ENCODE data around the gene RNPEP.
"Not testable (repeated sequence)": the region's sequence is repeated elsewhere in the genome, so short reads cannot be mapped to it uniquely, and the experiment has no call there.

Gene RNPEP

DNA sequence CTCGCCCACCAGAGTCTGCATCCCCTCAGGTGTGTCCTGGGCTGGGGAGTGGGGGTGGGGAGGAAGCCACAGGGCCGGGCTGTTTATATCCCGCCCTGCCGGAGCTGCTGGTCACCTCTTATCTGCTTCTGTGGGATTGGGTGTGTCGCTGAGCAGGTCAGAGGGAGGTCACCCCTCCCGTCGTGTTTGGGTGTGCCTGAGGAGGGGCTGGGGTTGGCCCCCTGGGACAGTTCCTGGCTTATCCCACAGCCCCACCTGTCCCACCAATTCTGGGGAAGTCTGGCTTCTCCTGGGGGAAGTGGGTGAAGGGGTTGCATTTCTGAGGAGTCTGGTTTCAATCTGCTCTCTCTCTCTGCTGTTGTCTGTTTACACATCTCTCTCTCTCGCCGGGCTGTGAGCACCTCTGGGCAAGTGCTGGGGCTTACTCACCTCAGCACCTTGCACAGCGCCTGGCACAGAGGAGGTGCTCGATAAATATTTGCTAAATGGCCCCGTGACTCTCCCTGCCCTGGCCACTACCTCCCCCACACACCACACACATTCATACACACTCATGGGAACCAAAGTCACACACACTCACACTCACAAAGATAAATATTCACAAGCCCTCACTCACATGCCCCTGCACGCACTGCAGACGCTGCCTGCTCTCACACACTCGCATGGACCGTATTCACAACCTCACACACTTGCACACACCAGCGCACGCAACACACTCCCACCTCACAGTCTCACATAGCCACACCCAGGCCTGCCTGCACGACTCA, 36.2 kb downstream of the RNPEP start:
- Histone ChIP-seq H3K36me3 (ENCODE audit: insufficient read depth, low read length) (no peaks in the 10 kb centered on the region), H3K9me2 (ENCODE audit: low read depth, low read length) (no peaks in the 10 kb centered on the region), H2AFZ (ENCODE audit: low read length) (no peak overlapping the region), H3K4me1 (ENCODE audit: insufficient read depth, low read length, severe bottlenecking) (no peaks in the 10 kb centered on the region), H3K4me3 (ENCODE audit: low read depth, low read length, poor library complexity, severe bottlenecking) (no peak overlapping the region), H3K4me2 (ENCODE audit: low read length) (no peak overlapping the region), H3K27ac (ENCODE audit: low read depth, low read length, poor library complexity, severe bottlenecking) (no peak overlapping the region), H3K9ac (ENCODE audit: low read length) (no peak overlapping the region), H3F3A (ENCODE audit: insufficient read depth, low read length) (no peaks in the 10 kb centered on the region), H4K20me1 (ENCODE audit: insufficient read depth, low read length) (no peaks in the 10 kb centered on the region), H3K9me3 (ENCODE audit: low read length) (no peaks in the 10 kb centered on the region), H3K79me2 (ENCODE audit: insufficient read depth, low read length) (no peaks in the 10 kb centered on the region), H3K27me3 (ENCODE audit: insufficient read depth, low read length) (0 out of 2 replicates have a peak, but pooled peaks cover 3% of the 10 kb centered on the region)
- TF ChIP-seq EZH2 (IDR thresholded peaks at IDR 0.05; ENCODE audit: borderline replicate concordance, low read length) = no peak
- TF ChIP-seq, protein P1, sequence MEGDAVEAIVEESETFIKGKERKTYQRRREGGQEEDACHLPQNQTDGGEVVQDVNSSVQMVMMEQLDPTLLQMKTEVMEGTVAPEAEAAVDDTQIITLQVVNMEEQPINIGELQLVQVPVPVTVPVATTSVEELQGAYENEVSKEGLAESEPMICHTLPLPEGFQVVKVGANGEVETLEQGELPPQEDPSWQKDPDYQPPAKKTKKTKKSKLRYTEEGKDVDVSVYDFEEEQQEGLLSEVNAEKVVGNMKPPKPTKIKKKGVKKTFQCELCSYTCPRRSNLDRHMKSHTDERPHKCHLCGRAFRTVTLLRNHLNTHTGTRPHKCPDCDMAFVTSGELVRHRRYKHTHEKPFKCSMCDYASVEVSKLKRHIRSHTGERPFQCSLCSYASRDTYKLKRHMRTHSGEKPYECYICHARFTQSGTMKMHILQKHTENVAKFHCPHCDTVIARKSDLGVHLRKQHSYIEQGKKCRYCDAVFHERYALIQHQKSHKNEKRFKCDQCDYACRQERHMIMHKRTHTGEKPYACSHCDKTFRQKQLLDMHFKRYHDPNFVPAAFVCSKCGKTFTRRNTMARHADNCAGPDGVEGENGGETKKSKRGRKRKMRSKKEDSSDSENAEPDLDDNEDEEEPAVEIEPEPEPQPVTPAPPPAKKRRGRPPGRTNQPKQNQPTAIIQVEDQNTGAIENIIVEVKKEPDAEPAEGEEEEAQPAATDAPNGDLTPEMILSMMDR (IDR thresholded peaks at IDR 0.05; ENCODE audit: low read length) = no peak

DNA sequence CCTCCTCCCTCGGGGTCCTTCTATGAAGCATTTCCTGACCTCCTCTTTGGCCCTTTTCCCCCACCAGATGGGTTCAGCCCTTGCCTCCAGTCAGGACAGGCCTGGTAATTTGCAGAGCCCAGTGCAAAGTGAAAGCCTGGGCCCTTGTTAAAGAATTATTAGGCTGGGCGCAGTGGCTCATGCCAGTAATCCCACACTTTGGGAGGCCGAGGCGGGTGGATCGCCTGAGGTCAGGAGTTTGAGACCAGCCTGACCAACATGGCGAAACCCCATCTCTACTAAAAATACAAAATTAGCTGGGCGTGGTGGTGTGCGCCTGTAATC, 36.7 kb downstream of the RNPEP start:
- H3F3A ChIP-seq (ENCODE audit: insufficient read depth, low read length); H3K27ac ChIP-seq (ENCODE audit: low read depth, low read length, poor library complexity, severe bottlenecking); H3K79me2 ChIP-seq (ENCODE audit: insufficient read depth, low read length); H3K27me3 ChIP-seq (ENCODE audit: insufficient read depth, low read length); H3K9me3 ChIP-seq (ENCODE audit: low read length); H3K4me3 ChIP-seq (ENCODE audit: low read depth, low read length, poor library complexity, severe bottlenecking); H2AFZ ChIP-seq (ENCODE audit: low read length); H3K4me1 ChIP-seq (ENCODE audit: insufficient read depth, low read length, severe bottlenecking); H3K4me2 ChIP-seq (ENCODE audit: low read length); H3K9me2 ChIP-seq (ENCODE audit: low read depth, low read length); H3K9ac ChIP-seq (ENCODE audit: low read length); H3K36me3 ChIP-seq (ENCODE audit: insufficient read depth, low read length); H4K20me1 ChIP-seq (ENCODE audit: insufficient read depth, low read length): not testable (repeated sequence)

DNA sequence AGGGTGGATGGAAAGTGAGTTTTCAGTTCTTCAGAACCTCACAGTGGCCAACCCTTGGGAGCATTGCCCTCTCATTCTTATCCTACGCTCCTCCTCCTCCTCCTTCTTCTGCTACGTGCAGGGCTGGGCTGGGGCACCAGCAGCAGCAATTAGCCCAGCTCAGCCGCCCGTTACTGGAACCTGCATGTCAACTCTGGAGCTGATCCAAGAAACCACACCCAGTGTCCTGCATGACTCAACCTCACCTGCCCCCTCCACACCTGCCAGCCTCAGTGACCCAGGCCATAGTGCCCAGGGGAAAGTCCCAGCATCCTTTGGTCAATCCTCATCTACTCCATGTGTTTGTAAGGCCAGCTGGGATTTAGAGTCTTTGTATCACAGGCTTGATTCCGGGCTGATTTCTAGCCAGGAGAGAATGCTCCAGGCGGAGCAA, 40.6 kb downstream of the RNPEP start:
- no peaks in the 10 kb centered on the region for H3K27me3 ChIP-seq (ENCODE audit: insufficient read depth, low read length)
- H3K27ac ChIP-seq (ENCODE audit: low read depth, low read length, poor library complexity, severe bottlenecking) = no peak overlapping the region
- H3K9ac ChIP-seq (ENCODE audit: low read length) = no peak overlapping the region
- H3K4me3 ChIP-seq (ENCODE audit: low read depth, low read length, poor library complexity, severe bottlenecking) = no peak overlapping the region
- H3K79me2 ChIP-seq (ENCODE audit: insufficient read depth, low read length) = no peaks in the 10 kb centered on the region
- H3K9me2 ChIP-seq (ENCODE audit: low read depth, low read length) = no peaks in the 10 kb centered on the region
- H3K36me3 ChIP-seq (ENCODE audit: insufficient read depth, low read length) = no peaks in the 10 kb centered on the region
- H3K9me3 ChIP-seq (ENCODE audit: low read length) = no peaks in the 10 kb centered on the region
- H3F3A ChIP-seq (ENCODE audit: insufficient read depth, low read length) = no peaks in the 10 kb centered on the region
- TF ChIP-seq, protein P1 (IDR thresholded peaks at IDR 0.05; ENCODE audit: low read length) = no peak
- TF ChIP-seq EZH2 (IDR thresholded peaks at IDR 0.05; ENCODE audit: borderline replicate concordance, low read length) = no peak
- H4K20me1 ChIP-seq (ENCODE audit: insufficient read depth, low read length) = no peaks in the 10 kb centered on the region
- no peak overlapping the region for H3K4me2 ChIP-seq (ENCODE audit: low read length)
- H2AFZ ChIP-seq (ENCODE audit: low read length) = no peak overlapping the region
- H3K4me1 ChIP-seq (ENCODE audit: insufficient read depth, low read length, severe bottlenecking) = no peaks in the 10 kb centered on the region

DNA sequence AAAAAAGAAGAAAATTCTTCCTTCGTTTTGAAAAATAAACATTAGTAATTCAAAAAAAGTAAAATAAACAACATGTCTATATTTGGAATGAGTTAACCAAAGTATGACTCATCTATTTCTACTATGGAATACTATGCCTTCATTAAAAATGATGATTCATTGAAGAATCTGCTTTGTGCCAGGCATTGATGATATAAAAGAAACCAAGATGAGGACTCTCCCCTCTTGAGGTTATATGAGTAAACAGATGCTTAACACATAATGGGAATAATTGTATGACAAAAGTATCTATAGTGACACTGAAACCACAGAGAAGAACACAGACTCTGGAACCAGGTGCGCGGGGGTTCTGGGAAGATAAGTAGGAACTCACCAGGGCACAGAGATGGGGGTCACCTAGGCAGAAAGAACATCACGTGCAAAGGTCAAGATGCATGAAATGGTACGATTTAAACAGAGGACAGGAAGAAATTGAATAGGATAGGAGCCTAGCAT, 46.8 kb downstream of the RNPEP start:
- Histone ChIP-seq H3K27ac (ENCODE audit: low read depth, low read length, poor library complexity, severe bottlenecking) (no peak overlapping the region), H4K20me1 (ENCODE audit: insufficient read depth, low read length) (no peaks in the 10 kb centered on the region), H2AFZ (ENCODE audit: low read length) (no peak overlapping the region), H3K79me2 (ENCODE audit: insufficient read depth, low read length) (no peaks in the 10 kb centered on the region), H3F3A (ENCODE audit: insufficient read depth, low read length) (no peaks in the 10 kb centered on the region), H3K4me1 (ENCODE audit: insufficient read depth, low read length, severe bottlenecking) (no peaks in the 10 kb centered on the region), H3K9me2 (ENCODE audit: low read depth, low read length) (no peaks in the 10 kb centered on the region), H3K27me3 (ENCODE audit: insufficient read depth, low read length) (no peaks in the 10 kb centered on the region), H3K9me3 (ENCODE audit: low read length) (no peaks in the 10 kb centered on the region), H3K4me2 (ENCODE audit: low read length) (no peak overlapping the region), H3K36me3 (ENCODE audit: insufficient read depth, low read length) (no peaks in the 10 kb centered on the region), H3K9ac (ENCODE audit: low read length) (no peak overlapping the region), H3K4me3 (ENCODE audit: low read depth, low read length, poor library complexity, severe bottlenecking) (no peak overlapping the region)
- TF ChIP-seq, protein P1 (IDR thresholded peaks at IDR 0.05; ENCODE audit: low read length) = no peak
- no peak for TF ChIP-seq EZH2 (IDR thresholded peaks at IDR 0.05; ENCODE audit: borderline replicate concordance, low read length)
